HG02623 (cell line): ENCODE data around the gene SLAMF7.
"Not testable (repeated sequence)": the region's sequence is repeated elsewhere in the genome, so short reads cannot be mapped to it uniquely, and the experiment has no call there.

Experiments used
- ATAC-seq: cut with Tn5 transposase; IDR thresholded peaks from one replicate; pipeline ENCODE4 v1.9.1; 2021; ENCODE audit warnings: moderate library complexity; ENCODE audit not compliant: unreplicated experiment

SLAMF7 gene

GRCh38 chr1:160720356-160721085 is 18.5 kb upstream of the SLAMF7 start:
- no peak for ATAC-seq

GRCh38 chr1:160721473-160721872 is 17.6 kb upstream of the SLAMF7 start:
- ATAC-seq = no peak

GRCh38 chr1:160722726-160723125 is 16.3 kb upstream of the SLAMF7 start:
- ATAC-seq = no peak

- no peak for ATAC-seq
Measured at GRCh38 chr1:160723332-160723731, 15.7 kb upstream of the SLAMF7 start.

- no peak for ATAC-seq
Measured at GRCh38 chr1:160724465-160725242, 14.4 kb upstream of the SLAMF7 start.

- ATAC-seq = peak; percentile 16
Measured at GRCh38 chr1:160726114-160726497, 12.9 kb upstream of the SLAMF7 start.

- ATAC-seq = peak; percentile 65
Measured at GRCh38 chr1:160726498-160727315, 12.3 kb upstream of the SLAMF7 start.

GRCh38 chr1:160727316-160727640 is 11.8 kb upstream of the SLAMF7 start:
- ATAC-seq = no peak

- not testable (repeated sequence) for ATAC-seq
Measured at GRCh38 chr1:160731564-160731963, 7.5 kb upstream of the SLAMF7 start.

- ATAC-seq = no peak
Measured at GRCh38 chr1:160731990-160732389, 7.1 kb upstream of the SLAMF7 start.

GRCh38 chr1:160733898-160734297 is 5.1 kb upstream of the SLAMF7 start:
- no peak for ATAC-seq

GRCh38 chr1:160734301-160734700 is 4.7 kb upstream of the SLAMF7 start:
- ATAC-seq = no peak

- ATAC-seq = no peak
Measured at GRCh38 chr1:160738271-160738670, 776 bp upstream of the SLAMF7 start.

GRCh38 chr1:160740133-160740688 is 1.2 kb downstream of the SLAMF7 start:
- no peak for ATAC-seq

GRCh38 chr1:160741092-160741501 is 2.0 kb downstream of the SLAMF7 start:
- ATAC-seq = no peak

- no peak for ATAC-seq
Measured at GRCh38 chr1:160741612-160742348, 2.7 kb downstream of the SLAMF7 start.

- ATAC-seq = no peak
Measured at GRCh38 chr1:160742428-160743127, 3.5 kb downstream of the SLAMF7 start.

- ATAC-seq = no peak
Measured at GRCh38 chr1:160743266-160743665, 4.2 kb downstream of the SLAMF7 start.

GRCh38 chr1:160744199-160744851 is 5.3 kb downstream of the SLAMF7 start:
- no peak for ATAC-seq
